B cell (primary cell): ENCODE data around the gene F13A1. TPM values are rescaled to one million over a fixed set of nuclear protein-coding genes. Genes with fewer than 3 reads are reported as not detected.

Experiments
- ATAC-seq: fragments of 200-7000 bp; cut with Tn5 transposase; one replicate; pipeline ENCODE4 v1.10.0; 2021; ENCODE audit warnings: low read depth, mild to moderate bottlenecking, moderate number of reproducible peaks, moderate library complexity
- CTCF ChIA-PET: fragments of 350-600 bp; sonication (Branson Sonifier 250); formaldehyde crosslinking; loops from one replicate; lab custom pipeline; 2021; ENCODE audit warnings: antibody characterized with exemption, inconsistent platforms; lab: Charles Lee
- POLR2A ChIA-PET: fragments of 350-600 bp; sonication (Branson Sonifier 250); formaldehyde crosslinking; loops from one replicate; lab custom pipeline; 2021; ENCODE audit warnings: antibody characterized with exemption; lab: Charles Lee
- DNase-seq: peaks from one replicate; pipeline ENCODE4 v3.0.0; 2013
- H2AFZ ChIP-seq: 2 replicates; pipeline ENCODE4 v1.6.1; 2012; ENCODE audit warnings: mild to moderate bottlenecking, low read depth, low read length; ENCODE audit not compliant: insufficient read depth, poor library complexity, severe bottlenecking
- H3K27ac ChIP-seq, 2 donors: 1 replicate in 1 of 2; 2 replicates in 1 of 2; pipeline ENCODE4 v1.5.1; 2012 to 2013; ENCODE audit warnings: low read length in 2 of 2, mild to moderate bottlenecking in 2 of 2, moderate library complexity in 1 of 2
- H3K27me3 ChIP-seq, 4 experiments: fragments of 200-600 bp in 1 of 4; sonication (generic) in 1 of 4; replicated peaks in 1 of 4; 1 replicate in 2 of 4; 2 replicates in 2 of 4; pipeline versions ENCODE4 v1.6.1 to v1.7.0; 2013 to 2016; ENCODE audit warnings: low read length in 3 of 4, mild to moderate bottlenecking in 2 of 4, mixed read lengths in 1 of 4, moderate library complexity in 1 of 4; ENCODE audit not compliant: insufficient read depth in 4 of 4, control insufficient read depth in 3 of 4; ENCODE audit errors: control extremely low read depth in 1 of 4
- H3K36me3 ChIP-seq, 2 experiments: replicated peaks in 1 of 2; 1 replicate in 1 of 2; 2 replicates in 1 of 2; pipeline versions ENCODE4 v1.6.1 to v1.7.1; 2013; ENCODE audit warnings: low read length in 1 of 2; ENCODE audit not compliant: insufficient read depth in 2 of 2, control insufficient read depth in 1 of 2; ENCODE audit errors: control extremely low read depth in 1 of 2, extremely low read depth in 1 of 2
- H3K4me1 ChIP-seq, 2 donors: fragments of 200-600 bp in 1 of 2; sonication (generic) in 1 of 2; 1 replicate in 1 of 2; 2 replicates in 1 of 2; pipeline versions ENCODE4 v1.5.1 to v1.6.1; 2013 to 2017; ENCODE audit warnings: low read length in 2 of 2; ENCODE audit not compliant: control insufficient read depth in 2 of 2, insufficient read depth in 2 of 2
- H3K4me2 ChIP-seq: replicated peaks from 2 replicates; pipeline ENCODE3; 2012; ENCODE audit warnings: mild to moderate bottlenecking, low read depth, low read length; ENCODE audit not compliant: poor library complexity, severe bottlenecking
- H3K4me3 ChIP-seq, 5 experiments: fragments of 200-600 bp in 1 of 5; sonication (generic) in 1 of 5; 1 replicate in 3 of 5; 2 replicates in 2 of 5; pipeline versions ENCODE4 v1.5.1 to v1.7.0; 2011 to 2016; ENCODE audit warnings: low read length in 4 of 5, mild to moderate bottlenecking in 4 of 5, low read depth in 2 of 5, control low read depth in 1 of 5, moderate library complexity in 1 of 5; ENCODE audit not compliant: insufficient read depth in 1 of 5; ENCODE audit errors: control extremely low read depth in 1 of 5, extremely low read depth in 1 of 5
- H3K79me2 ChIP-seq: fragments of 200-600 bp; sonication (generic); one replicate; pipeline ENCODE4 v1.6.0; 2016; ENCODE audit warnings: low read length; ENCODE audit not compliant: control insufficient read depth, insufficient read depth
- H3K9ac ChIP-seq: fragments of 200-600 bp; sonication (generic); 2 replicates; pipeline ENCODE4 v1.6.1; 2017; ENCODE audit warnings: mild to moderate bottlenecking, low read length, moderate library complexity
- H3K9me3 ChIP-seq, 3 donors: one replicate each; pipeline versions ENCODE4 v1.6.1 to v1.7.1; 2013; ENCODE audit warnings: low read length in 2 of 3; ENCODE audit not compliant: control insufficient read depth in 2 of 3, insufficient read depth in 1 of 3; ENCODE audit errors: control extremely low read depth in 1 of 3
- H4K20me1 ChIP-seq: 2 replicates; pipeline ENCODE4 v1.6.0; 2012; ENCODE audit warnings: mild to moderate bottlenecking, low read length; ENCODE audit not compliant: insufficient read depth, control insufficient read depth, poor library complexity, severe bottlenecking
- H3K27ac Mint-ChIP-seq: one replicate; pipeline ENCODE4 v1.8.0; 2021; ENCODE audit warnings: mixed read lengths
- H3K27me3 Mint-ChIP-seq: one replicate; pipeline ENCODE4 v1.8.0; 2021; ENCODE audit warnings: mixed read lengths
- H3K4me1 Mint-ChIP-seq: one replicate; pipeline ENCODE4 v1.8.0; 2021; ENCODE audit warnings: mixed read lengths
- H3K4me3 Mint-ChIP-seq: one replicate; pipeline ENCODE4 v1.8.0; 2021; ENCODE audit warnings: mixed read lengths
- H3K9me3 Mint-ChIP-seq: one replicate; pipeline ENCODE4 v1.8.0; 2022; ENCODE audit warnings: mixed read lengths; ENCODE audit not compliant: insufficient read depth
- EZH2 ChIP-seq: IDR thresholded peaks from 2 replicates; pipeline ENCODE4 v1.6.1; 2012; ENCODE audit warnings: borderline replicate concordance, low read depth, mild to moderate bottlenecking, moderate library complexity, low read length; ENCODE audit not compliant: insufficient read depth, poor library complexity, severe bottlenecking
- WGBS: methylation state at CpG from one replicate; pipeline ENCODE4 v1.1.5; 2013; ENCODE audit warnings: missing lambda C conversion rate; ENCODE audit not compliant: insufficient coverage; 5-methylcytosine and 5-hydroxymethylcytosine counted together
- intact Hi-C: fragments of 100-400 bp; cut with micrococcal nuclease; formaldehyde crosslinking; loops from one replicate; pipeline ENCODE4 v1.10.0; 2022
- polyA plus RNA-seq: library from polyadenylated mRNA; depleted of rRNA; stranded (reverse); fragments of >200 nt; gene quantifications from 2 replicates; pipeline ENCODE4 v1.2.3, GENCODE V29; 2012
- total RNA-seq, 2 donors: library from RNA; stranded (reverse); fragments of 120-200 nt in 1 of 2; gene quantifications; 1 replicate in 1 of 2; 2 replicates in 1 of 2; pipeline versions ENCODE4 v1.2.3 to v1.2.4, GENCODE V29; 2013 to 2022
- TF ChIP-seq, protein P1 (sequence below): fragments of 200-600 bp; IDR thresholded peaks from one replicate; pipeline ENCODE4 v1.8.0; 2022; ENCODE audit warnings: antibody characterized with exemption, mild to moderate bottlenecking

F13A1 gene
- total and polyA plus RNA-seq, 2 donors (not counting 1 experiment from before 2014, with no cell fraction given), result 0.43 to 2.0 TPM

DNA sequence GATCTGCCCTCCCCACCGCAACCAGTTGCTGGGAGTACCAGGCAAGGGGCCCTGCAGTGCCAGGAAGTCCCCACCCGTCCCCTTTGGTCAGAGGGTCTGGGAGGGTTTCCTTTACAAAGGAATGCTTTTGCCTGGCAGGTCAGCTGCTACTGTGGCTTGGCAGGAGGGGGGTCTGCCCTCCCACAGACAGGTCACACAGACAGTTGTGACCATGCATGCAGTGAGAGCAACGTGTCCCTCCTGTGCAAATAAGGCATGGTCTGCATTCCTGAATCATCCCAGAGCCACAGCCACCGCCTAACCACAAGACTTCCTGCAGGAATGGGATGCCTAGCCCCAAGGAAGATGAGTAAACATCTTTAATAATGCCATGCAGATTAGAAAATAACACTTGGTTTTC is 439 bp upstream of the F13A1 start:
- no peak overlapping the region for H3K27ac Mint-ChIP-seq
- no peaks in the 10 kb centered on the region for H3K79me2 ChIP-seq
- ChIA-PET CTCF (interaction anchor here (1.6 kb wide), 1 partner anchor 225 kb away, joined by 3 read pairs; no protein-coding TSS in a partner anchor), POLR2A (no interaction called here)
- peaks cover 0 to 6% (median 0%) of the 10 kb centered on the region in 3 donors for H3K9me3 ChIP-seq
- TF ChIP-seq, protein P1, sequence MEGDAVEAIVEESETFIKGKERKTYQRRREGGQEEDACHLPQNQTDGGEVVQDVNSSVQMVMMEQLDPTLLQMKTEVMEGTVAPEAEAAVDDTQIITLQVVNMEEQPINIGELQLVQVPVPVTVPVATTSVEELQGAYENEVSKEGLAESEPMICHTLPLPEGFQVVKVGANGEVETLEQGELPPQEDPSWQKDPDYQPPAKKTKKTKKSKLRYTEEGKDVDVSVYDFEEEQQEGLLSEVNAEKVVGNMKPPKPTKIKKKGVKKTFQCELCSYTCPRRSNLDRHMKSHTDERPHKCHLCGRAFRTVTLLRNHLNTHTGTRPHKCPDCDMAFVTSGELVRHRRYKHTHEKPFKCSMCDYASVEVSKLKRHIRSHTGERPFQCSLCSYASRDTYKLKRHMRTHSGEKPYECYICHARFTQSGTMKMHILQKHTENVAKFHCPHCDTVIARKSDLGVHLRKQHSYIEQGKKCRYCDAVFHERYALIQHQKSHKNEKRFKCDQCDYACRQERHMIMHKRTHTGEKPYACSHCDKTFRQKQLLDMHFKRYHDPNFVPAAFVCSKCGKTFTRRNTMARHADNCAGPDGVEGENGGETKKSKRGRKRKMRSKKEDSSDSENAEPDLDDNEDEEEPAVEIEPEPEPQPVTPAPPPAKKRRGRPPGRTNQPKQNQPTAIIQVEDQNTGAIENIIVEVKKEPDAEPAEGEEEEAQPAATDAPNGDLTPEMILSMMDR, result no peak
- TF ChIP-seq EZH2, result no peak
- peaks cover 23% of the 10 kb centered on the region for H3K4me1 Mint-ChIP-seq
- H3K9ac ChIP-seq, result no peak overlapping the region
- H3K4me3 Mint-ChIP-seq, result peak overlapping the region; percentile 7
- intact Hi-C loops, result no loop called here
- no peaks in the 10 kb centered on the region for H4K20me1 ChIP-seq
- WGBS, result 20% methylated on average over 1 of the region's 4 CpGs
- no peak for DNase-seq
- no peak overlapping the region for H2AFZ ChIP-seq
- H3K36me3 ChIP-seq, result no peaks in the 10 kb centered on the region
- no peak for ATAC-seq
- H3K27ac ChIP-seq, result no peak overlapping the region
- H3K4me1 ChIP-seq, result peaks cover 17% of the 10 kb centered on the region in 2 donors
- H3K27me3 Mint-ChIP-seq, result peaks cover 59% of the 10 kb centered on the region
- peak overlapping the region in 1 of 5 experiments; percentile 27 for H3K4me3 ChIP-seq
- H3K27me3 ChIP-seq, result peaks cover 0 to 53% (median 29%) of the 10 kb centered on the region in 4 experiments
- H3K9me3 Mint-ChIP-seq, result no peaks in the 10 kb centered on the region
- H3K4me2 ChIP-seq, result peak overlapping the region; percentile 80

DNA sequence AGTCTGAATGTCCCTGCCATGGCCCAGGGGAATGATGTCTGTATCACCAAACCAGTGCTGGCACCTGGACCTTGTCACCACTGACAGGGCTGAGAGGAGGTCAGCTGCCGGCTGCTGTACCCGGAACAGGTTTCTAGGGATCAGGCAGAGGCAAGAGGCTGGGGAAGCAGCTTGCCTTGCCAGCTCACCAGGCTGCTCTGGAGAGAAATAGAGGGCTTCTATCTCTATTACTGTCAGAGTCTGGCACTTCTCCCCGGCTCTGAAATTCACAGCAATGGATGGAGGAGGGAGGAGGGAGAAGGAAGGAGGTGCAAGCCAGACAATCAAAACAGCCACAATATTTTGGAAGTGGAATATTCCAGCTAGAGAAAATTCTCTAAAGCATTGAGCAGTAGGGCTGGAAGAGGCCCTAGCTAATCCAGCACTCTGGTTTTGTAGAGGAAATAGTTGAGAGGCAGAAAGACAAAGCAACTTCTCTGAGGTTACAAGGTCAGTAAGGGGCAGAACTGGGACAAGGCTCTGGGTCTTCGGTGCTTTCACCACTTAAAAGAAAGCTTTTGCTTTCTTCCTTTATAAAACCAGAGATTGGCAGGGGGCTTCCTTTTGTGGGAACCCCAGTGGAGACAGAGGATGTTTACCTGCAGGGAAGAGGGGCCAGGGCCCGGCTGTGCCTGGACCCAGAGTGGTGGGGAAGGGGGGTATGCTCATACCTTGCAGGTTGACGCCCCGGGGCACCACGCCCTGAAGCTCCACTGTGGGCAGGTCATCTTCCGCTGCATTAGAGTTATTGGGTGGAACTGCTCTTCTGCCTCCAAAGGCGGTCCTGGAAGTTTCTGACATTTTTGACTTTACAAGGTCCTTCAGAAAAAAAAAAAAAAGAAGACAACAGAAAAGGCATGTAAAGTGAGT is 2.4 kb downstream of the F13A1 start:
- Mint-ChIP-seq H3K27ac (no peak overlapping the region), H3K9me3 (no peaks in the 10 kb centered on the region), H3K4me3 (no peak overlapping the region), H3K27me3 (peaks cover 70% of the 10 kb centered on the region), H3K4me1 (peaks cover 25% of the 10 kb centered on the region)
- no peak overlapping the region for H3K4me3 ChIP-seq
- no peaks in the 10 kb centered on the region for H3K36me3 ChIP-seq
- no peaks in the 10 kb centered on the region for H3K79me2 ChIP-seq
- no peak for DNase-seq
- ChIA-PET POLR2A (no interaction called here), CTCF (interaction anchor here (1.1 to 1.4 kb wide), 3 partner anchors 228 to 260 kb away, joined by 3 to 5 read pairs (median 3); no protein-coding TSS in a partner anchor)
- H3K9ac ChIP-seq, result no peak overlapping the region
- intact Hi-C loops, result no loop called here
- no peak overlapping the region for H2AFZ ChIP-seq
- no peak overlapping the region for H3K4me2 ChIP-seq
- H3K9me3 ChIP-seq, result peaks cover 0 to 6% (median 0%) of the 10 kb centered on the region in 3 donors
- no peak for TF ChIP-seq EZH2
- TF ChIP-seq, protein P1, result no peak
- H3K27me3 ChIP-seq, result peaks cover 0 to 47% (median 32%) of the 10 kb centered on the region in 4 experiments
- no peak overlapping the region for H3K27ac ChIP-seq
- H3K4me1 ChIP-seq, result peaks cover 17 to 21% of the 10 kb centered on the region in 2 donors
- no peak for ATAC-seq
- WGBS, result 85% methylated on average over 6 of the region's 10 CpGs
- H4K20me1 ChIP-seq, result no peaks in the 10 kb centered on the region
